Measurements from ENCODE around the gene RASA3.

The RASA3 gene

DNA sequence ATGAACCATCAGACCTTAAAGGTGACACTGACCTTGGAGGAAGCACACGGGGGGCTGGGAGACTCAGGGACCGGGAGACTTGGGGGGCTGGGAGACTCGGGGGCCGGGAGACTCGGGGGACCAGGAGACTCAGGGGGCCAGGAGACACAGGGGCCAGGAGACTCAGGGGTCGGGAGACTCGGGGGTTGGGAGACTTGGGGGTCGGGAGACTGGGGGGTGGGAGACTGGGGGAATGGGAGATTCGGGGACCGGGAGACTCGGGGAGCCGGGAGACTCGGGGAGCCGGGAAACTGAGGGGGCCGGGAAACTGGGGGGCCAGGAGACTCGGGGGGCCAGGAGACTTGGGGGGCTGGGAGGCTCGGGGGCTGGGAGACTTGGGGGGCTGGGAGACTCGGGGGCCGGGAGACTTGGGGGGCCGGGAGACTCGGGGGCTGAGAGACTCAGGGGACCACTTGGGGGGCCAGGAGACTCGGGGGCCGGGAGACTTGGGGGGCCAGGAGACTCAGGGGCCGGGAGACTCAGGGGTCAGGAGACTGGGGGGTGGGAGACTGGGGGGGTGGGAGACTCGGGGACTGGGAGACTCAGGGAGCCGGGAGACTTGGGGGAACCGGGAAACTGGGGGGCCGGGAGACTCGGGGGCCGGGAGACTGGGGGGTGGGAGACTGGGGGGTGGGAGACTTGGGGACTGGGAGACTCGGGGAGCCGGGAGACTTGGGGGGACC is 62.9 kb downstream of the RASA3 start:
- Histone ChIP-seq H3K4me2 (ENCODE audit: low read depth, low read length, poor library complexity, severe bottlenecking) (no peak overlapping the region), H2AFZ (ENCODE audit: low read length) (no peak overlapping the region), H3K4me3 (ENCODE audit: low read length, poor library complexity, severe bottlenecking) (no peak overlapping the region), H3K9me2 (replicated peaks; ENCODE audit: low read depth, low read length) (no peaks in the 10 kb centered on the region), H3K36me3 (ENCODE audit: insufficient read depth, low read length) (peaks cover 31% of the 10 kb centered on the region; the same call in 1 of the 2 replicates), H3F3A (ENCODE audit: low read depth) (0 out of 2 replicates have a peak, but pooled peaks cover 2% of the 10 kb centered on the region), H3K4me1 (ENCODE audit: insufficient read depth, low read length, poor library complexity, severe bottlenecking) (peaks cover 35% of the 10 kb centered on the region), H3K79me2 (ENCODE audit: insufficient read depth, low read length) (peaks cover 28% of the 10 kb centered on the region), H4K20me1 (ENCODE audit: insufficient read depth, low read length, poor library complexity, severe bottlenecking) (peaks cover 16% of the 10 kb centered on the region), H3K9me3 (ENCODE audit: insufficient read depth, low read depth, low read length) (no peaks in the 10 kb centered on the region), H3K27me3 (ENCODE audit: insufficient read depth, low read length, poor library complexity, severe bottlenecking) (no peaks in the 10 kb centered on the region), H3K9ac (ENCODE audit: low read depth, low read length, poor library complexity, severe bottlenecking) (no peak overlapping the region)
- TF ChIP-seq, protein P1, sequence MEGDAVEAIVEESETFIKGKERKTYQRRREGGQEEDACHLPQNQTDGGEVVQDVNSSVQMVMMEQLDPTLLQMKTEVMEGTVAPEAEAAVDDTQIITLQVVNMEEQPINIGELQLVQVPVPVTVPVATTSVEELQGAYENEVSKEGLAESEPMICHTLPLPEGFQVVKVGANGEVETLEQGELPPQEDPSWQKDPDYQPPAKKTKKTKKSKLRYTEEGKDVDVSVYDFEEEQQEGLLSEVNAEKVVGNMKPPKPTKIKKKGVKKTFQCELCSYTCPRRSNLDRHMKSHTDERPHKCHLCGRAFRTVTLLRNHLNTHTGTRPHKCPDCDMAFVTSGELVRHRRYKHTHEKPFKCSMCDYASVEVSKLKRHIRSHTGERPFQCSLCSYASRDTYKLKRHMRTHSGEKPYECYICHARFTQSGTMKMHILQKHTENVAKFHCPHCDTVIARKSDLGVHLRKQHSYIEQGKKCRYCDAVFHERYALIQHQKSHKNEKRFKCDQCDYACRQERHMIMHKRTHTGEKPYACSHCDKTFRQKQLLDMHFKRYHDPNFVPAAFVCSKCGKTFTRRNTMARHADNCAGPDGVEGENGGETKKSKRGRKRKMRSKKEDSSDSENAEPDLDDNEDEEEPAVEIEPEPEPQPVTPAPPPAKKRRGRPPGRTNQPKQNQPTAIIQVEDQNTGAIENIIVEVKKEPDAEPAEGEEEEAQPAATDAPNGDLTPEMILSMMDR (conservative IDR thresholded peaks at IDR 0.05; ENCODE audit: low read length), result no peak
- no peak for TF ChIP-seq EZH2phosphoT487 (IDR thresholded peaks at IDR 0.05; ENCODE audit: borderline replicate concordance)

DNA sequence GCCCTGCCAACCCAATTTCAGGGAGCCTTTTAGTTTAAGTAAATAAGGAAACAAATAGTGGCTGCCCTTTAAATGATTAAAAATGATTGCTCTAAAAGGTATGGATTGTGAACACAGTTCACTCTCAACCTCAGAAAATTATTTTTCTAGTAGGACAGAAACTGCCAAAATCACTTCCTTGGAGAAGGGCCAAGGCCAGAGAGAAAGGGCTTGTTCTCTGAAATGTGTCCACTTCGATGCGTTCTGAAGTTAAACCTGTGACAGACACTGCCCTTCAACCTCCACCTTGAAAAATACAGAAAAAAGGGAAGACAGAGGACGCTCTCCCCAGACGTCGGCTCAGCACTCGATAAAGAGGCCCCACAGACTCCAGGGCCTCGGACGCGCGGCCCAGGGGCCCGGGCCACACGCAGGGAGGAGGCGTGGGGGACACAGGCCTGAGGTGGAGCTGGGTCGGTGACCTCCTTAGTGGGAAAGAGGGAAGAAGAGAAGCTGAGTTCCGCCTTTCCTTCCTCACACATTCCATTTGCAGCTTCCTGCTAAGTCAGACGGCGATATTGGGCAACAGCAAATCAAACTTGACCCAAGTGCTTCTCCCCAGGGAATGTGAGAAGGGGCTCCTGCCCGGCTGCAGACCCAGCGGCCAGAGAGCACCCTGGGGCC is 63.6 kb downstream of the RASA3 start:
- Histone ChIP-seq H3F3A (ENCODE audit: low read depth) (0 out of 2 replicates have a peak, but pooled peaks cover 2% of the 10 kb centered on the region), H3K4me3 (ENCODE audit: low read length, poor library complexity, severe bottlenecking) (no peak overlapping the region), H3K36me3 (ENCODE audit: insufficient read depth, low read length) (peaks cover 30% of the 10 kb centered on the region; the same call in 1 of the 2 replicates), H3K4me2 (ENCODE audit: low read depth, low read length, poor library complexity, severe bottlenecking) (peak overlapping the region; percentile 47), H4K20me1 (ENCODE audit: insufficient read depth, low read length, poor library complexity, severe bottlenecking) (peaks cover 15% of the 10 kb centered on the region), H2AFZ (ENCODE audit: low read length) (no peak overlapping the region), H3K79me2 (ENCODE audit: insufficient read depth, low read length) (peaks cover 36% of the 10 kb centered on the region), H3K4me1 (ENCODE audit: insufficient read depth, low read length, poor library complexity, severe bottlenecking) (peaks cover 40% of the 10 kb centered on the region), H3K27me3 (ENCODE audit: insufficient read depth, low read length, poor library complexity, severe bottlenecking) (no peaks in the 10 kb centered on the region), H3K9me2 (replicated peaks; ENCODE audit: low read depth, low read length) (no peaks in the 10 kb centered on the region), H3K9me3 (ENCODE audit: insufficient read depth, low read depth, low read length) (no peaks in the 10 kb centered on the region), H3K9ac (ENCODE audit: low read depth, low read length, poor library complexity, severe bottlenecking) (no peak overlapping the region)
- TF ChIP-seq EZH2phosphoT487 (IDR thresholded peaks at IDR 0.05; ENCODE audit: borderline replicate concordance), result no peak
- TF ChIP-seq, protein P1 (conservative IDR thresholded peaks at IDR 0.05; ENCODE audit: low read length), result no peak

DNA sequence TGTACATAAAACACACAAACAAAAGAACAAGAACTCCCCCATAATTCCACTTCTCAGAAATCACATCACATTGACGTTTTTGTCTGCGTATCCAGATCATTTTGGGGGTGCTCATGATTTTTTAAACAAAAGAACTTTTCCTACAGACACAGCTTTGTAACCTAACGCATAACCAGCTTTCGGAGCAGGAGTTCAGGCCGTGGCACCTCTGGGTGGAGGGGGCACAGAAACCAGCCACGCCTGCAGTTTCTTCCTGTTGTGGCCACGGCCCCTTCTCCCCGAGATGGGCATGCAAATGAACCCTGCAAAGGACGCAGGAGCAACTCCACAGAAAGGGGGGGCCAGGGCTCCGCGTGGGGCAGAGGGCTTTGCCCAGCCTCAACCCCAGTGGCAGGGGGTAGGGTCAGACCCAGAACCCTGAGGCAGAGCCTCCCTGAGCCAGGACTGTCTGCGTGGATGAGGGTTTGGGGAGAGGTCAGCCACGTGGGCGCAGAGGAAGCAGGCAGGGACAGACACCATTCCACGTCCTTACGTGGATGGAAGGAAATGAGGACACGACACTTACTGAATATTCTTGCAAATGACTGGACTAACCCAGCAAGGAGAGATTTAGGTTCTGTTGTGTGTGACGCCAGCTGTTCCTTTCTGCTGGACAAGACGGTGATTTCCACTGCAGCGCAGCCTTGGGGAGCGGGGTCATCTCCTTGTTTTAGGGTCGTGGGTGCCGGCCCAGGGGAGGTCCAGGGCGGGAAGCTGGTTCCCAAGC is 64.4 kb downstream of the RASA3 start:
- Histone ChIP-seq H3K4me1 (ENCODE audit: insufficient read depth, low read length, poor library complexity, severe bottlenecking) (peaks cover 40% of the 10 kb centered on the region), H2AFZ (ENCODE audit: low read length) (no peak overlapping the region), H3K27me3 (ENCODE audit: insufficient read depth, low read length, poor library complexity, severe bottlenecking) (no peaks in the 10 kb centered on the region), H3K9me3 (ENCODE audit: insufficient read depth, low read depth, low read length) (no peaks in the 10 kb centered on the region), H3K79me2 (ENCODE audit: insufficient read depth, low read length) (peaks cover 37% of the 10 kb centered on the region), H3K36me3 (ENCODE audit: insufficient read depth, low read length) (peaks cover 25% of the 10 kb centered on the region; the same call in 1 of the 2 replicates), H3K4me2 (ENCODE audit: low read depth, low read length, poor library complexity, severe bottlenecking) (peak overlapping the region; percentile 47), H3K4me3 (ENCODE audit: low read length, poor library complexity, severe bottlenecking) (peak overlapping the region; percentile 14), H3K9ac (ENCODE audit: low read depth, low read length, poor library complexity, severe bottlenecking) (peak overlapping the region; percentile 10), H3K9me2 (replicated peaks; ENCODE audit: low read depth, low read length) (no peaks in the 10 kb centered on the region), H4K20me1 (ENCODE audit: insufficient read depth, low read length, poor library complexity, severe bottlenecking) (peaks cover 12% of the 10 kb centered on the region), H3F3A (ENCODE audit: low read depth) (0 out of 2 replicates have a peak, but pooled peaks cover 2% of the 10 kb centered on the region)
- no peak for TF ChIP-seq EZH2phosphoT487 (IDR thresholded peaks at IDR 0.05; ENCODE audit: borderline replicate concordance)
- TF ChIP-seq, protein P1 (conservative IDR thresholded peaks at IDR 0.05; ENCODE audit: low read length), result no peak
